Suppressor macrophage treated with lipopolysaccharide for 1 hour (primary cell): ENCODE measurements around the gene LDLRAD3.

Experiments
- DNase-seq, 3 donors: peaks; one replicate each; pipeline ENCODE4 v3.0.0-alpha.2; 2020 to 2022

Gene LDLRAD3

DNA sequence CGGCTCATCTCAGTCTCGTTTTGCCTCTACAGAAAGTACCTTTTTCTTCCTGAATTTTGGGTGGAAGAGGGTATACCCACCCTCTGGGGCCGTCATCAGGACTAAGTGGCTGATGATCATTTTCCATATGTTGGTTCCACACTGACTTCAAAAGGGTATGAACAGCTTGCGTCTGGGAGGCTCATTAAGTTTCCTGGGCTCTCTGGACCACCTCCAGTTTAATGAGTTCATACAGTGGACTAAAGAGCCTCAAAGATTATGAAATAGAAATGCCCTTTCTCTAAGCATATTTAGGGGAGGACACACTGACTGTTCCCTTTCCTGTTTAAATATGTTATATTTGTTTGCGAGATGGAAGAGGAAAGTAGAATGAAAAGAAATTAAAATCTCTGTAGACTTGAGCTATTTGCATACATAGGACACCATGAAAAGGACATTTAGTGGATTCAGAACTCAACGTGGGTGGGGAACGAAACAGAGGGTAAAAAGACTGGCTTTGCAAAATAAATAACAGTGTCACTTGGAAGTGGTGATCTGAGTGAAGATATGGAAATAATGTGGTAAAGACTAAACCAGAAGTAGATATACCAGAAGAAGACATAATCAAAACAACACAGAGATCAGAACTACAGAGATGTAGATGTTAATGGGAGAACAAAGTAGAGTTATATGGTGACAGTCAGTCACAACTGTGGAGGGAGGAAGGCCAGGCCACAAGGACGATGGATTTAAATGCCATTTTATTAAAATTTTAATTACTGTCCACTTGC is 18.7 kb downstream of the LDLRAD3 start:
- DNase-seq: peak in 1 of 3 donors; percentile 41

GRCh38 chr11:35963911-35964310 is 20.0 kb downstream of the LDLRAD3 start:
- no peak for DNase-seq

DNA sequence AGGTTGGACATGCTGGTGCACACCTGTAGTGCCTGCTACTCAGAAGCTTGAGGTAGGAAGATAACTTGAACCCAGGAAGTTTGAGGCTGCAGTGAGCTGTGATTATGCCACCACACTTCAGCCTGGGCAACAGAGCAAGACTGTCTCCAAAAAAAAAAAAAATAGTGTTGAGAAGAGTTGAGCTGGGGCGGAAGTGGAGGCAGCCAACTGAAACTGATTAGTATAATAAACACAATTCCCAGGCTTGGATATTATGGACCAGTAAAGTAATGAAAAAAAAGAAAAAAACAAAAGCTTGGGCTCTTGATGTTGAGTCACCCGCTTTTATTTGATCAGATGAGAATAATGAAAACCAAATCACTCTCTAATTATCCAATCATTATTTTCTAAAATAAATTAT is 21.0 kb downstream of the LDLRAD3 start:
- no peak for DNase-seq

DNA sequence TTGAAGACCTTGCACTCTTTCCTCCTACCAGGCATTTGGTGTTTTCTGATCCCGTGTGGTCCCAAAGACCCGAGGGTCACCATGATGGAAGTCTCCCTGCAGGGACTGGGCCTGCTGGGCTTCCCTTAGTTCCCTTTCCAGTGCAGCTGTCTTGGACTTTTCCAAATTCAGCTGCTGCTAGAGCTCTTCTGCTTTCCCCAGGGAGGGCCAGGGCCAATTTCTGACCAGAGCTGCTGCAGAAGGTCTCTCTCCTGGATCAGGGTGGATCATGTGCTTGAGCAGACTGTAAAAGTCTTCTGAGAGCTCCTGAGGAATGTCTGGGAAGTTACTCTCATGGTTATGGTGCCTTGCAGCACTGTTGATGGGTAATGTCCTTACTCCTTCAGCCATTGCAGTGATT is 23.2 kb downstream of the LDLRAD3 start:
- DNase-seq: no peak

GRCh38 chr11:35968386-35969088 is 24.7 kb downstream of the LDLRAD3 start:
- DNase-seq: no peak

DNA sequence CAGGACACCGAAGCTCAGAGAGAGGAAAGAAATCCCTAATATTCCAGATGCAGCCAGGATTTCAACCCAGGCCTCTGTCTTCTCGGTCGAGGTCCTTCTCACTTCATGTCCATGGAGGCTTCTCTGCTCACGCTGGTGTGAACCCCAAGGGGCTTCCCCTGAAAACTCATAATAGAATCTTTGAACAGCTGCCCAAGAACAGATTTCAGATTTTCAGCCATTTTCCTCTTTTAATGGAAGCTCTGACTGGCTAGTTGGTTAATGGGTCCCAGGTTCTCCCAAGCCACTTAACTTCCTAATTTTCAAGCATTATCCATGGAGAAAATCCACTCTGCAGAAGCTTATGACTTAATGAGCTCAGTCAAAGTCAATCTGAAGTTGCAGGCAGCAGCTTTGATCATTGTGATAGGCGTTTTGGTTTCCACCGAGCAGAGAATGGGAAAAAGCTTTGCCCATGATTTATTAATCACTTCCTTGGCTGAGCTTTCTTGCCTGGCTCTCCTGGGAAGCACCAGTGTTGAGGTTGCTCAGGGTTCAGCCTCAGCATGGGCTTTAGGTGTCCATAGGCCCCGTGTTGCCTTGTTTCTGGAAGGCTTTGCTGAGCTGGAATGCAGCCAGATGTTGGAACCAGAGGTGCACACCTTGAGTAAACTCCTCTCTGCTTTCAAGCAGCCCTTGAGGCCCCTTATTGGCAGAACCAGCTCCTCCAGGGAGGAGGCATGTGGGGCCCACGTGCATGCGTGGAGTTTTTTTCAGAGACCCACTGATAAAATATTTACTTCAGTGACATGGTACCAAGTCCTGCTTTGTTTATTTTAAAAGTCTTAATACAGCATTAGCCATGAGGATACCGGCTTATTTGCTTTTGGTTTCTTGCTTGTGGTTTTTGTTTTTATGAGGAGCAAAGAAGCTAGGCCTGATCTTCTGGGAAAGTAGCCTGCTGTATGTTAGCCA is 25.5 kb downstream of the LDLRAD3 start:
- no peak for DNase-seq

- DNase-seq: no peak
These were observed 26.6 kb downstream of the LDLRAD3 start for GRCh38 chr11:35970445-35970844.

DNA sequence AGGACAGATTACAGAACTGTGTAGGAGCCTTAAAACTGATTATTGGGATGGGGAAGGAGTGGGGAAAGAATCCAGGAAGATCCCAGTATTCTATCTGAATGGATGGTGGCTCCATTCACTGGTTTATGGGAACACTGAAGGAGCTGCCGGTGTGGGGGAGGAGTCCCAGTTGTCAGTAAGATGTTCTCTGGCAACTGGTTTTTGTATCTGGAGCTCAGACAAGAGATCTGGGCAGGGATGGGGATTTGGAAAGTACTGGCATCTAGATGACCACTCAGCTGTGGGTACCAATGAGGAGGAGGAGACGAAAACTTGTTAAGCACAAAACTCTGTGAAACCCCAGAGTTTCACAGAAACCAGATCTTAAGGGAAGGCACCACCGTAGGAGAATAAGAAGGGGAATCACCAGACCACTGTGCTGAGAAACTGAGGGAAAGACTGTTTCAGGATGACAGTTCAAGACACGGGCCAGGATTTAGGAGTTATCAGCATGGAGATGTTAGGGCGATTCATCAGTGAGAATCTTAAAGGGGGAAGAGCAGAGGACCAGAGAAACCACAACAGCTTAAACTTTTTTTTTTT is 28.1 kb downstream of the LDLRAD3 start:
- DNase-seq: peak in 1 of 3 donors; percentile 24

DNA sequence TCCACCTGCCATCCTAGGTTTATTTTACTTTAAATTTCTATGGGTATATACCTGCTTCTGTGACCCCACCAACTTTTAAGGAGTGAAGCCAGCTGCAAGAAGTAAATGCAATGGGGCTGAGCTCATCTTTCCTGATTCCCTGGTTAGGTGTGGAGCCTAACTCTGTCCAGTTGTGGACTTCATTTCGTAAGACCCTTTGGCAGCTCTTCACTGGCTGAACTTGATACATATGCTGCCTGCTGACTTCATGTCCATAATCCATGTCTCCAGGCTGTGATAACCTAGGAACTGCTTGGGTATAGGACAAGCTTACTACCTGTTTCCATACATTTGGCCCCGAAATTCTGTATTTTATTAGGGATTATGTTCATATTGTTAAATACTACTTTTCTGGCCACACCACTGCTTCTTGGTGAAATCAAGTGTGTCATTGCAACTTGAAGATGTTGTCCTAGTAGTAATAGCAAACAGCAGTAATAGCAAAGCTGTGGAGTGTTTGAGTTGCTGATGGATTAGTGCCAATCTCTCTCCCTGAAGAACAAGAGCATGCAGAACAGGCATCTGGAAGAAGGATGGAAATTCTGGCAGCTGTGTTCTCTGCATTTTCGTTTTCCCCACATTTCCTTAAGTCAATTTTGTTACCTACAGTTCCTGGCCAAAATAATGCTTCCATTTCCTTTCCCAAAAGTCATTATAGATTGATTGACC is 31.2 kb downstream of the LDLRAD3 start:
- DNase-seq: no peak

DNA sequence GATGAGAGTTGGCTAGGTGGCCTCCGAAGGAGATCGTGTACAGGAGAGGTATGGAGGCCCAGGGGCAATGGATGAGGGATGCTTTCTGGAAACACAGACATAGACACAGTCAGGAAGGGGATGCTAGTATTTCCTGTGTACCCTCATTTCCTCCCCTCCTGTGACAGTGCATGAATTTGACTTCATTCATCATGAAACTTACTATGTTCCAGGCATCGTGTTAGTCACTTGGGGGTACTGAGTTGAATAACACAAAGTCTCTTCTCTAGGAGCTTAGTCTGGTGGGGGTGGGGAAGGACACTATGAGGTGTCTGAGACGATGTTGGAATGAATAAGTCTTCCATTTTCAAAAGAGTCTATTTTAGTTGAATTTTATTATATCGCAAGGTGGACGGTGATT is 32.6 kb downstream of the LDLRAD3 start:
- DNase-seq: no peak

DNA sequence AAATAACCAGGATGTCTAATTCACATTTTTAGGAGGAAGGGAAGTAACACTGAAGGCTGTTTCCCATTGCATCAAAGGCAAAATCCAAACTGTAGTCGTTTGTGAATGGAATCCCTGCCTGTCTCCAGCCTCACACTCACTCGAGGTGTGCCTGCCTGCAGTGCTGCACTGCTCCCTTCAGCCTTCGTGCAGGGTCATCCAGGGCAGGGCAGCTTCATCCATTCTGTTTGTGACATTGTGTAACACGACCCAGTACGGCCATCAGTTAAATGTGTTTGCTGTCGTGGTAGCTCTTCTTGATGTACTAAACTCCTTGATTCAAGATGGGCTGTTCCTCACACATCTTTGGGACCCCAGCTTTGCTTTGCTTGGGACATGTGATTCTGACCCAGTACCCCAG is 34.3 kb downstream of the LDLRAD3 start:
- no peak for DNase-seq

- DNase-seq: no peak
These were observed 35.0 kb downstream of the LDLRAD3 start for GRCh38 chr11:35978891-35979290.

DNA sequence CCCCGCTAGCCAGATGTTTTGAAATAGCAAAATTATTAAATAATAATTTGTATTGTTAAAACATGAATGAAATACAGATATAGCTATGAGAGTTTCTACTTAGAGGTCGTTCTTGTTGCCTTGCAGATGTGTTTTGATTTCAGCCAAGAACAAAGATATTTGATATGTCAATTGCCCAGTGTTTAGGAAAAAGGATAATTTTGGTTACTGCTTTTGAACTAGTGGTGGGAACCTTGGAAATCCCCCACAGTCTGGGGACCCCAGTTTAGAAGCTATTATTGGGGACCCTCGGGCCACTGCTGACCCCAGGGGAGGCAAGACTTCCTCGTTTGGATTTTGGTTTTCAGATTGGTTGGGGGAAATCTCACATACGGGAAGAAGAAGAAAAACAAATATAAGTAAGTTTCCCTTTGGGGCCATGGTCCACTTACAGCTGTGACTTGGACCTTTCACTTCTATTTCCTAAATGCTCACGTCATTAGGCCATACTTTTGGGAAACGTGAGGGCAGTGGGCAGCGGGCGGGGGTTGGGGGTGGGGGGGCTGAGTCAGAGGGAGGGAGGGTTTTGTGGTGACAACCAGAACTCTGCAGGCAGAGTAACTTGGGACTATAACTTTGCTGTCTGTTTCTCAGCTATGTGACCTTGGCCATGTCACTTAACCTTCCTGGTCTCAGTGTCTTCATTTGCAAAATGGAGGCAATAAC is 37.0 kb downstream of the LDLRAD3 start:
- DNase-seq: peak; percentile 85 to 93 (median 86)

GRCh38 chr11:35981581-35981980 is 37.7 kb downstream of the LDLRAD3 start:
- DNase-seq: no peak

GRCh38 chr11:35982061-35982460 is 38.2 kb downstream of the LDLRAD3 start:
- no peak for DNase-seq

GRCh38 chr11:35983981-35984380 is 40.1 kb downstream of the LDLRAD3 start:
- DNase-seq: peak in 2 of 3 donors; percentile 24 to 55

- DNase-seq: no peak
These were observed 43.1 kb downstream of the LDLRAD3 start for GRCh38 chr11:35986947-35987346.

DNA sequence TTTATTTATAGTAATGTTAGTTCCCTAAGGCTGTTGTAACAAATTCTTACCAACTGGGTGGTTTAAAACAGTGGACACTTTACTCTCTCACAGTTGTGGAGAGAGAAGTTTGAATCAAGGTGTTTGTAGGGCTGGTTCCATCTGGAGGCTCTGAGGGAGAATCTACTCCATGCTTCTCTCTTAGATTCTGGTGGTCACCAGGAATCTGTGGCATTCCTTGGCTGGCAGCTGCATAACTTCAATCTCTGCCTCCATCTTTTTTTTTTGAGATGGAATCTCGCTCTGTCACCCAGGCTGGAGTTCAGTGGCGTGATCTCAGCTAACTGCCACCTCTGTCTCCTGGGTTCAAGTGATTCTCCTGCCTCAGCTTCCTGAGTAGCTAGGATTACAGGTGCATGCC is 46.3 kb downstream of the LDLRAD3 start:
- DNase-seq: no peak

GRCh38 chr11:35990816-35991215 is 47.0 kb downstream of the LDLRAD3 start:
- DNase-seq: no peak

DNA sequence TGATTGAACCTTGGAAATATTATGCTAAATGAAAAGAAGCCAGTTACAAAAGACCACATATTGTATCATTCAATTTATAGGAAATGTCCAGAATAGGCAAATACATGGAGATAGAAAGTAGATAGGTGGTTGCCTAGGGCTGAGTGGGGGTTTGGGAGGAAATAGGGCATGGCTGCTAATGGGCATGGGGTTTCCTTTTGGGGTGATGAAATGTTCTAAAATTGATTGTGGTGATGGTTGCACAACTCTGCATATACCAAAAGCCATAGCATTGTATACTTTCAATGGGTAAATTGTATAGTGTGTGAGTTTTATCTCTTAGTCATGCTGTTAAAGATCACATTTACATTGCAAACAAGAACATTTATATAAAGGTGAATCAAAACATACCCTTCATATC is 48.7 kb downstream of the LDLRAD3 start:
- DNase-seq: peak; percentile 30 to 58 (median 36)

DNA sequence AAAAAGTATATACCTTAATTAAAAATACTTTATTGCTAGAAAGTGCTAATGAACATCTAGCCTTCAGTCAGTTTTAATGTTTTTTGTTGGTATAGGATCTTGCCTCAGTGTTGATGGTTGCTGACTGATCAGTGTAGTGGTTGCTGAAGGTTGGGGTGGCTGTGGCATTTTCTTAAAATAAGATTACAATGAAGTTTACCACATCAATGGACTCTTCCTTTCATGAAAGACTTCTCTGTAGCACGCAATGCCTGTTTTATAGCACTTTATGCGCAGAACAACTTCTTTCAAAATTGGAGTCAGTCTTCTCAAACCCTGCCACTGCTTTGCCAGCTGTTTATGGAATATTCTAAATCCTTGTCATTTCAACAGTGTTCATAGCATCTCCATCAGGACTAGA is 50.6 kb downstream of the LDLRAD3 start:
- no peak for DNase-seq
